Stimulated activated CD8-positive, alpha-beta memory T cell treated with anti-CD3 and anti-CD28 coated beads, Interleukin-4, amount 100 ng/mL, for 24 hours (primary cell): ENCODE results near the gene RPL37A.
"Not testable (repeated sequence)": the region's sequence is repeated elsewhere in the genome, so short reads cannot be mapped to it uniquely, and the experiment has no call there.

ENCODE experiments used
- DNase-seq: peaks from one replicate; pipeline ENCODE4 v3.0.0-alpha.2; 2020; ENCODE audit warnings: low read depth

RPL37A gene

GRCh38 chr2:216517447-216518225, 19.0 kb downstream of the RPL37A start:
- no peak for DNase-seq

GRCh38 chr2:216518566-216519119, 20.0 kb downstream of the RPL37A start:
- not testable (repeated sequence) for DNase-seq

GRCh38 chr2:216519154-216519762, 20.6 kb downstream of the RPL37A start:
- no peak for DNase-seq

- DNase-seq: no peak
Observed at GRCh38 chr2:216520112-216520511, 21.5 kb downstream of the RPL37A start.

- DNase-seq: no peak
Observed at GRCh38 chr2:216522892-216523502, 24.4 kb downstream of the RPL37A start.

GRCh38 chr2:216525972-216526371, 27.3 kb downstream of the RPL37A start:
- DNase-seq: no peak

GRCh38 chr2:216526939-216527338, 28.3 kb downstream of the RPL37A start:
- DNase-seq: no peak

- no peak for DNase-seq
Observed at GRCh38 chr2:216527600-216527999, 29.0 kb downstream of the RPL37A start.

GRCh38 chr2:216532562-216532961, 33.9 kb downstream of the RPL37A start:
- DNase-seq: no peak

- no peak for DNase-seq
Observed at GRCh38 chr2:216533609-216534008, 35.0 kb downstream of the RPL37A start.

GRCh38 chr2:216534809-216535208, 36.2 kb downstream of the RPL37A start:
- no peak for DNase-seq

- DNase-seq: no peak
Observed at GRCh38 chr2:216535454-216535995, 36.9 kb downstream of the RPL37A start.

- DNase-seq: no peak
Observed at GRCh38 chr2:216536734-216537210, 38.1 kb downstream of the RPL37A start.

- DNase-seq: no peak
Observed at GRCh38 chr2:216537366-216537765, 38.7 kb downstream of the RPL37A start.

- DNase-seq: no peak
Observed at GRCh38 chr2:216538538-216538937, 39.9 kb downstream of the RPL37A start.

GRCh38 chr2:216539120-216539519, 40.5 kb downstream of the RPL37A start:
- DNase-seq: no peak

GRCh38 chr2:216539791-216540241, 41.2 kb downstream of the RPL37A start:
- DNase-seq: no peak

GRCh38 chr2:216540920-216541319, 42.3 kb downstream of the RPL37A start:
- no peak for DNase-seq

GRCh38 chr2:216541505-216541904, 42.9 kb downstream of the RPL37A start:
- DNase-seq: no peak

GRCh38 chr2:216545359-216545758, 46.7 kb downstream of the RPL37A start:
- no peak for DNase-seq

- no peak for DNase-seq
Observed at GRCh38 chr2:216546241-216546640, 47.6 kb downstream of the RPL37A start.

GRCh38 chr2:216546641-216547403, 48.2 kb downstream of the RPL37A start:
- DNase-seq: no peak
